NOMO-1 treated with DMSO at 0.1 percent for 48 hours (cell line): ENCODE measurements around the gene STRN4.
A peak's percentile ranks its signal among the peaks of the same experiment; 100 is the strongest.
"Not testable (repeated sequence)": the region's sequence is repeated elsewhere in the genome, so short reads cannot be mapped to it uniquely, and the experiment has no call there.

Experiments used
- DNase-seq: peaks from one replicate; lab custom pipeline; 2025; ENCODE audit not compliant: unreplicated experiment; lab: John Stamatoyannopoulos, UW

Gene STRN4

DNA sequence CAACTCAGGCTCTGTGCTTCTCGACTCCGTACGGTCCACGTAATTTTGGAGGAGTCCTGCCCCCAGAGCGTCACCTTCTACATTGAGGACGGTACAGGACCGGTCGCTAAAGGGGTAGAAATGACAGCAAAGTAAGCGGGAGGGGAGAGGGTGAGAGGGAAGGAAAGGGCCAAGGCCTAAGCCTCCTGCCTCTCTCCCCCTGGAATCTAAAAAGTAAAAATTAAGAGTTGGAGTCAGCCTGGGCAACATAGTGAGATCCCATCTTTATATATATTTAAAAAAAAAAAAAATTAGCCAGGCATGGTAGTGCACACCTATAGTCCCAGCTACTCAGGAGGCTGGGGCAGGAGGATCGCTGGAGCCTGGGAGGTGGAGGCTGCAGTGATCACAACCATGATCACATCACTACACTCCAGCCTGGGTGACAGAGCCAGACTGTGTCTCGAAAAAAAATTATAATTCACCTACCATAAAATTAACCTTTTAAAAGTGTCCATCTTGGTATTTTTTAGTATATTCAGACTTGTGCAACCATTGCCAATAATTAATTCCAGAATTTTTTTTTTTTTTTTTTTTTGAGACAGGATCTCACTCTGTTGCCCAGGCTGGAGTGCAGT is 29.5 kb upstream of the STRN4 start:
- no peak for DNase-seq

DNA sequence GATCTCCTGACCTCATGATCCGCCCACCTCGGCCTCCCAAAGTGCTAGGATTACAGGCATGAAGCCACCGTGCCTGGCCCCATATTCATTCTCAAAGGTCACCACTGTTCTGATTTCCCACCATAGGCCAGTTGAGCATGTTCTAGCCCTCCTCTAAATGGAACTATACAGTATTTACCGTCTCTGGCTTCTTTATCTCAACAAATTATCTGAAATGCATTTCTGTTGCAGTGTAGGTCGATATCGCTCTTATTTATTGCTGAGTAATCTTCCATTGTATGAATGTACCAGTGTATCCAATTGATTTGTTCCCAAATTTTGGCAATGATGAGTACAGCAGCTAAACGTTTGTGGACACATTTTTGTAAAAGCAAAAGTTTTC is 26.8 kb upstream of the STRN4 start:
- DNase-seq: no peak

DNA sequence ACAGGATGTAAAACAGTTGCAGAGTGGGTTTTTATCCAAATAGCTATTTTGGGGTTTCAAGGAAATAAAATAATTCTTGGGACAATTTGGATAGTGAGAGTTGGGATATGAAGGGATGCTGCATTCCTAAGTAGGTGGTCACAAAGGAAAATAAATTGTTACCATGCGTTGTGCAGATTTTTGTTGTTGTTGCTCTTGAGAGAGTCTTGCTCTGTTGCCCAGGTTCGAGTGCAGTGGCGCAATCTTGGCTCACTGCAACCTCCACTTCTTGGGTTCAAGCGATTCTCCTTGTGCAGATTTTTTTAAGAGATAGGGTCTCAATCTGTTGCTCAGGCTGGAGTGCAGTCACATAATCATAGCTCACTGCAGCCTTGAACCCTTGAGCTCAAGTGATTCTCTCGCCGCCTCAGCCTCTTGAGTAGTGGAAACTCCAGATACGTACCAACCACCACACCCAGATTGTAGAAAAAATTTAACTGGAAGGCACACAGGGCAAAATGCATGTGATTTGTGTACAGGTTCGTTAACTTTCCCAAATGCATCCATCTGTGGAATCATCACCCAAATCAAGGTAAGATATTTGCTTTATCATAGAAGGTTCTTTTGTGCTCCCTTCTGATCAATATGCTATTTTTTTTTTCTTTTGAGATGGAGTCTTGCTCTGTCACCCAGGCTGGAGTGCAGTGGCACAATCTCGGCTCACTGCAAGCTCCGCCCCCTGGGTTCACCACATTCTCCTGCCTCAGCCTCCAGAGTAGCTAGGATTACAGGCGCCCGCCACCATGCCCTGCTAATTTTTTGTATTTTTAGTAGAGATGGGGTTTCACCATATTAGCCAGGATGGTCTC is 26.1 kb upstream of the STRN4 start:
- no peak for DNase-seq

DNA sequence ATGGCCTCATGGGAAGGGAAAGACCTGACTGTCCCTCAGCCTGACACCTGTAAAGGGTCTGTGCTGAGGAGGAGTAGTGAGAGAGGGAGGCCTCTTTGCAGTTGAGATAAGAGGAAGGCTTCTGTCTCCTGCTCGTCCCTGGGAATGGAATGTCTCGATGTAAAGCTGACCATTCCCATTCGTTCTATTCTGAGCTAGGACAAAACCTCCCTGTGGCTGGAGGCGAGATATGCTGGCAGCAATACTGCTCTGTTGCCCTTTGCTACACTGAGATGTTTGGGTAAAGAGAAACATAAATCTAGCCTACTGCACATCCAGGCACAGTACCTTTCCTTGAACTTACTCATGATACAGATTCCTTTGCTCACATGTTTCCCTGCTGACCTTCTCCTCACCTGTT is 22.5 kb upstream of the STRN4 start:
- DNase-seq: not testable (repeated sequence)

- peak; percentile 30 for DNase-seq
Observed at GRCh38 chr19:46766569-46767317, 20.5 kb upstream of the STRN4 start.

GRCh38 chr19:46764817-46765291 is 18.6 kb upstream of the STRN4 start:
- DNase-seq: no peak

GRCh38 chr19:46762245-46762890 is 16.1 kb upstream of the STRN4 start:
- DNase-seq: no peak

- DNase-seq: no peak
Observed at GRCh38 chr19:46761418-46761831, 15.2 kb upstream of the STRN4 start.

DNA sequence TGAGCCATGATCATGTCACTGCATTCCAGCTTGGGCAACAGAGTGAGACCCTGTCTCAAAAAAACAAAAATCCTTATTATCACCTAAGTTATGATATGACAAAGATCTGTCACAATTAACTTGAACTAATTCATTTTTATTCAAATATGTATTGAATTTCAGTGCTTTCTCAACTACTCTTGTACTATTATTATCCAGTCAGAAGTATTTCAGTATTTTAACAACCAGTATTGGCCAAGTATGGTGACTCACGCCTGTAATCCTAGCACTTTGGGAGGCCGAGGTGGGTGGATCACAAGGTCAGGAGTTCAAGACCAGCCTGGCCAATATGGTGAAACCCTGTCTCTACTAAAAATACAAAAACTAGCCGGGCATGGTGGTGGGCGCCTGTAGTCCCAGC is 14.6 kb upstream of the STRN4 start:
- not testable (repeated sequence) for DNase-seq

DNA sequence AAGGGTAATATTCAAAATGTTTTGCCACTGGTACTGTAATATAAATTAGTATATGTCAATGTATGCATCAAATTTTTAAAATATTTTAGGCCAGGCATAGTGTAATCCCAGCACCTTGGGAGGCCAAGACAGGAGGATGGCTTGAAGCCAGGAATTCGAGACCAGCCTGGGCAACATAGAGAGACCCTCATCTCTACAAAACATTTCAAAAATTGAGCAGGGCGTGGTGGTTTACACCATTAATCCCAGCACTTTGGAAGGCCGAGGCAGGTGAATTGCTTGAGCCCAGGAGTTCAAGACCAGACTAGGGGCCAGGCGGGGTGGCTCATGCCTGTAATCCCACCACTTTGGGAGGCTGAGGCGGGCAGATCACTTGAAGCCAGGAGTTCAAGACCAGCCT is 14.1 kb upstream of the STRN4 start:
- DNase-seq: no peak

DNA sequence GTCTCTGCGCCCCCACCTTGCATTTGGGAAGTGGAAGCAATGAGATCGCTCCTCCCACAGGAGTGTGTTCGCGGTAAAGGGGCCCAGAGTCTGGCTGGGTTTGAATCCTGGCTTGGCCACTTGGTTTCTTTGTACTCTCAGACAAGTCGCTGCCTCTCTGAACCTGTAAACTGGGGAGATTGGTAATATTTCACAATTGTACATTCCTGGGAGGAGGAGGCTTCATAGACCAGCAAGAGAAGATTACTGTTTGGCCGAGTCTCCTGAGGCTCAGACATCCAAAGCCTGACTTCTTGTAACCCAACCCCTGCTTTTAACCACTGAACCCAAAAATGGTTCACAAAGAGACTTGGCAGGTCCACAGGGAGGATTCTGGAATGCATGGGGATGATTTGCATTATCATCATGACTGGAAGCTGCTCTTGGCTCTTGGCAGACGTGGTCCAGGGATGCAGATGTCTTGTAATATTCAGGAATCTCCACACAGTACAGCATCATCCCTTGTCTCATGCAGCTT is 13.6 kb upstream of the STRN4 start:
- DNase-seq: no peak

- DNase-seq: no peak
Observed at GRCh38 chr19:46759206-46759605, 13.0 kb upstream of the STRN4 start.

GRCh38 chr19:46756544-46756888 is 10.3 kb upstream of the STRN4 start:
- no peak for DNase-seq

- DNase-seq: no peak
Observed at GRCh38 chr19:46755853-46756543, 9.7 kb upstream of the STRN4 start.

GRCh38 chr19:46755077-46755852 is 9.0 kb upstream of the STRN4 start:
- DNase-seq: no peak

GRCh38 chr19:46753420-46754155 is 7.3 kb upstream of the STRN4 start:
- DNase-seq: peak; percentile 54

DNA sequence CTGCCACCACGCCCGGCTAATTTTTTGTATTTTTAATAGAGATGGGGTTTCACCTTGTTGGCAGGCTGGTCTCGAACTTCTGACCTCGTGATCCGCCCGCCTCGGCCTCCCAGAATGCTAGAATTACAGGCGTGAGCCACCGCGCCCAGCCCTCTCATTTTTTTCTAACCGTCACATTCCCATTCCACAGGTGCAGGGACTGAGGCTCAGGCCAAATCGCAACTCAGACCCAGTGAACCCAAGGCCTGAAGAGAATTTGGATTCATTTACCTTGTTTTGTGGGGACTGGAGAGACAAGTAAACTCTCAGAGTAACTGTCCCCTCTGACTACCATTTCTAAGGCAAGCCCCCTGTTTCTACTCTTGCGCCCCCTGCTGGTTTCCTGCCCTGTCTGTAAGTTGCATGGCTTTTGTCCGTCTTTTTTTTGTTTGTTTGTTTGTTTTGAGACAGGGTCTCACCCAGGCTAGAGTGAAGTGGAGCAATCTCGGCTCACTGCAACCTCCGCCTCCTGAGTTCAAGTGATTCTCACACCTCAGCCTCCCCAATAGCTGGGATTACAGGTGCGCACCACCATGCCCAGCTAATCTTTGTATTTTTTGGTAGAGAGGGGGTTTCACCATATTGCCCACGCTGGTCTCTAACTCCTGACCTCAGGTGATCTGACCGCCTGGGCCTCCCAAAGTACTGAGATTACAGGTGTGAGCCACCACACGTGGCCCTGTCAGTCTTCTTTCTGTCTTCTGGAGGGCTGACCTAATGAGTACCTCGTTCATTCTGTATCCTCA is 2.3 kb upstream of the STRN4 start:
- DNase-seq: peak; percentile 53

GRCh38 chr19:46745521-46746280 is 549 bp downstream of the STRN4 start, which contains the start of gene FKRP:
Gene FKRP, plus strand, starts transcription at chr19:46746057. Its CDS starts 9,394 bp downstream, at chr19:46755451.
- DNase-seq: no peak
